Measurements from ENCODE around the gene KIR3DL2.
"Not testable (repeated sequence)": the region's sequence is repeated elsewhere in the genome, so short reads cannot be mapped to it uniquely, and the experiment has no call there.

The KIR3DL2 gene

GRCh38 chr19:54817670-54818536, 32.3 kb upstream of the KIR3DL2 start:
- H3K4me3 ChIP-seq (ENCODE audit: low read length) = no peak overlapping the region
- no peaks in the 10 kb centered on the region for H3K9me2 ChIP-seq (replicated peaks; ENCODE audit: insufficient read depth, low read length)
- TF ChIP-seq EZH2phosphoT487 (IDR thresholded peaks at IDR 0.05; ENCODE audit: low read length) = no peak
- no peak for TF ChIP-seq EZH2 (optimal IDR thresholded peaks at IDR 0.05; ENCODE audit: low read depth, low read length)
- TF ChIP-seq, protein P1, sequence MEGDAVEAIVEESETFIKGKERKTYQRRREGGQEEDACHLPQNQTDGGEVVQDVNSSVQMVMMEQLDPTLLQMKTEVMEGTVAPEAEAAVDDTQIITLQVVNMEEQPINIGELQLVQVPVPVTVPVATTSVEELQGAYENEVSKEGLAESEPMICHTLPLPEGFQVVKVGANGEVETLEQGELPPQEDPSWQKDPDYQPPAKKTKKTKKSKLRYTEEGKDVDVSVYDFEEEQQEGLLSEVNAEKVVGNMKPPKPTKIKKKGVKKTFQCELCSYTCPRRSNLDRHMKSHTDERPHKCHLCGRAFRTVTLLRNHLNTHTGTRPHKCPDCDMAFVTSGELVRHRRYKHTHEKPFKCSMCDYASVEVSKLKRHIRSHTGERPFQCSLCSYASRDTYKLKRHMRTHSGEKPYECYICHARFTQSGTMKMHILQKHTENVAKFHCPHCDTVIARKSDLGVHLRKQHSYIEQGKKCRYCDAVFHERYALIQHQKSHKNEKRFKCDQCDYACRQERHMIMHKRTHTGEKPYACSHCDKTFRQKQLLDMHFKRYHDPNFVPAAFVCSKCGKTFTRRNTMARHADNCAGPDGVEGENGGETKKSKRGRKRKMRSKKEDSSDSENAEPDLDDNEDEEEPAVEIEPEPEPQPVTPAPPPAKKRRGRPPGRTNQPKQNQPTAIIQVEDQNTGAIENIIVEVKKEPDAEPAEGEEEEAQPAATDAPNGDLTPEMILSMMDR (IDR thresholded peaks at IDR 0.05; ENCODE audit: low read length) = no peak
- H3K79me2 ChIP-seq (ENCODE audit: low read length) = no peaks in the 10 kb centered on the region
- H3K4me1 ChIP-seq (ENCODE audit: low read length) = no peaks in the 10 kb centered on the region
- H3K27me3 ChIP-seq (replicated peaks; ENCODE audit: insufficient read depth, low read length) = no peaks in the 10 kb centered on the region
- no peak overlapping the region for H2AFZ ChIP-seq (ENCODE audit: low read length)
- DNase-seq = no peak
- no peak overlapping the region for H3K27ac ChIP-seq (ENCODE audit: low read length)
- no peaks in the 10 kb centered on the region for H3K36me3 ChIP-seq (replicated peaks; ENCODE audit: insufficient read depth, low read length)
- H3F3A ChIP-seq (ENCODE audit: insufficient read depth, low read length) = no peaks in the 10 kb centered on the region
- no peak overlapping the region for H3K4me2 ChIP-seq (ENCODE audit: low read depth, low read length)
- H3K9ac ChIP-seq (ENCODE audit: low read length) = no peak overlapping the region
- no peaks in the 10 kb centered on the region for H3K9me3 ChIP-seq (replicated peaks; ENCODE audit: insufficient read depth, low read length)
- H4K20me1 ChIP-seq (ENCODE audit: insufficient read depth, low read length) = no peaks in the 10 kb centered on the region

GRCh38 chr19:54824416-54824815, 25.8 kb upstream of the KIR3DL2 start:
- H3K9ac ChIP-seq (ENCODE audit: low read length); DNase-seq; H3F3A ChIP-seq (ENCODE audit: insufficient read depth, low read length); H3K9me3 ChIP-seq (replicated peaks; ENCODE audit: insufficient read depth, low read length); H3K9me2 ChIP-seq (replicated peaks; ENCODE audit: insufficient read depth, low read length); H3K4me1 ChIP-seq (ENCODE audit: low read length); H3K27ac ChIP-seq (ENCODE audit: low read length); H4K20me1 ChIP-seq (ENCODE audit: insufficient read depth, low read length); H3K79me2 ChIP-seq (ENCODE audit: low read length); H2AFZ ChIP-seq (ENCODE audit: low read length); H3K36me3 ChIP-seq (replicated peaks; ENCODE audit: insufficient read depth, low read length); H3K4me3 ChIP-seq (ENCODE audit: low read length); H3K27me3 ChIP-seq (replicated peaks; ENCODE audit: insufficient read depth, low read length); H3K4me2 ChIP-seq (ENCODE audit: low read depth, low read length): not testable (repeated sequence)

DNA sequence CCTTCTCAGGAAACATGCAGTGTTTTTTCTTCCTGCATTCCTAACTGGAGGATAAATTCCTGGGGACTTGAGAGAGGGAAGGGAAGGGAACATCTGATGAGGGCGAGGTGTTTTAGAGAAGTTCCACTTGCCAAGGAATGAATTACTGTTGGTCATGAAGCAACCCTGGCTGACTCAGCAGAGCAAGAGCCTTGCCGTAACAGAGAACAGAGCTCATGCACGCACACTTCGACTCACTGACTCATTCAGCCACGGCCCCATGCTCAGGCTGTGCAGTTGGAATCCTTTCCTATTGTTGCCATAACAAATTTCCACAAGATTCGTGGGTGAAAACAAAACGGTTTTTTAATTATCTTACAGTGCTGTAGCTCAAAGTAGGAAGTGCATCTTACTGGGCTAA, 24.9 kb upstream of the KIR3DL2 start:
- H3F3A ChIP-seq (ENCODE audit: insufficient read depth, low read length); H3K79me2 ChIP-seq (ENCODE audit: low read length); H3K27ac ChIP-seq (ENCODE audit: low read length); H3K9me2 ChIP-seq (replicated peaks; ENCODE audit: insufficient read depth, low read length); H3K9ac ChIP-seq (ENCODE audit: low read length); H3K4me1 ChIP-seq (ENCODE audit: low read length); H3K4me3 ChIP-seq (ENCODE audit: low read length); H3K9me3 ChIP-seq (replicated peaks; ENCODE audit: insufficient read depth, low read length); H3K36me3 ChIP-seq (replicated peaks; ENCODE audit: insufficient read depth, low read length); H4K20me1 ChIP-seq (ENCODE audit: insufficient read depth, low read length); DNase-seq; H3K27me3 ChIP-seq (replicated peaks; ENCODE audit: insufficient read depth, low read length); H2AFZ ChIP-seq (ENCODE audit: low read length); H3K4me2 ChIP-seq (ENCODE audit: low read depth, low read length): not testable (repeated sequence)

GRCh38 chr19:54828064-54828463, 22.2 kb upstream of the KIR3DL2 start:
- DNase-seq; H3K36me3 ChIP-seq (replicated peaks; ENCODE audit: insufficient read depth, low read length); H3K4me2 ChIP-seq (ENCODE audit: low read depth, low read length); H2AFZ ChIP-seq (ENCODE audit: low read length); H3K27me3 ChIP-seq (replicated peaks; ENCODE audit: insufficient read depth, low read length); H3F3A ChIP-seq (ENCODE audit: insufficient read depth, low read length); H3K9me2 ChIP-seq (replicated peaks; ENCODE audit: insufficient read depth, low read length); H3K27ac ChIP-seq (ENCODE audit: low read length); H3K4me1 ChIP-seq (ENCODE audit: low read length); H4K20me1 ChIP-seq (ENCODE audit: insufficient read depth, low read length); H3K9me3 ChIP-seq (replicated peaks; ENCODE audit: insufficient read depth, low read length); H3K4me3 ChIP-seq (ENCODE audit: low read length); H3K9ac ChIP-seq (ENCODE audit: low read length); H3K79me2 ChIP-seq (ENCODE audit: low read length): not testable (repeated sequence)

GRCh38 chr19:54832496-54832895, 17.7 kb upstream of the KIR3DL2 start, which contains the start of gene KIR2DS4:
KIR2DS4 (plus strand) TSS chr19:54832676.
- not testable (repeated sequence) for H3K9me3 ChIP-seq (replicated peaks; ENCODE audit: insufficient read depth, low read length); H4K20me1 ChIP-seq (ENCODE audit: insufficient read depth, low read length); H3K27me3 ChIP-seq (replicated peaks; ENCODE audit: insufficient read depth, low read length); DNase-seq; H3K4me2 ChIP-seq (ENCODE audit: low read depth, low read length); H3F3A ChIP-seq (ENCODE audit: insufficient read depth, low read length); H3K27ac ChIP-seq (ENCODE audit: low read length); H3K4me1 ChIP-seq (ENCODE audit: low read length); H2AFZ ChIP-seq (ENCODE audit: low read length); H3K36me3 ChIP-seq (replicated peaks; ENCODE audit: insufficient read depth, low read length); H3K4me3 ChIP-seq (ENCODE audit: low read length); H3K9me2 ChIP-seq (replicated peaks; ENCODE audit: insufficient read depth, low read length); H3K9ac ChIP-seq (ENCODE audit: low read length); H3K79me2 ChIP-seq (ENCODE audit: low read length)

GRCh38 chr19:54835126-54835525, 15.1 kb upstream of the KIR3DL2 start:
- not testable (repeated sequence) for H3K9me3 ChIP-seq (replicated peaks; ENCODE audit: insufficient read depth, low read length); H4K20me1 ChIP-seq (ENCODE audit: insufficient read depth, low read length); H3K79me2 ChIP-seq (ENCODE audit: low read length); H3K36me3 ChIP-seq (replicated peaks; ENCODE audit: insufficient read depth, low read length); H2AFZ ChIP-seq (ENCODE audit: low read length); DNase-seq; H3F3A ChIP-seq (ENCODE audit: insufficient read depth, low read length); H3K27me3 ChIP-seq (replicated peaks; ENCODE audit: insufficient read depth, low read length); H3K4me2 ChIP-seq (ENCODE audit: low read depth, low read length); H3K4me3 ChIP-seq (ENCODE audit: low read length); H3K9ac ChIP-seq (ENCODE audit: low read length); H3K27ac ChIP-seq (ENCODE audit: low read length); H3K9me2 ChIP-seq (replicated peaks; ENCODE audit: insufficient read depth, low read length); H3K4me1 ChIP-seq (ENCODE audit: low read length)

DNA sequence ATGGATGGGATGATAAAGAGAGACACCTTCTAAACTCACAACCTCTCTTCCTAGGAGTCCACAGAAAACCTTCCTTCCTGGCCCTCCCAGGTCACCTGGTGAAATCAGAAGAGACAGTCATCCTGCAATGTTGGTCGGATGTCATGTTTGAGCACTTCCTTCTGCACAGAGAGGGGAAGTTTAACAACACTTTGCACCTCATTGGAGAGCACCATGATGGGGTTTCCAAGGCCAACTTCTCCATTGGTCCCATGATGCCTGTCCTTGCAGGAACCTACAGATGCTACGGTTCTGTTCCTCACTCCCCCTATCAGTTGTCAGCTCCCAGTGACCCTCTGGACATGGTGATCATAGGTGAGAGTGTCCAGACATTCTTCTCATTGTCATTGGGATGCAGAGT, 12.7 kb upstream of the KIR3DL2 start:
- DNase-seq; H3K4me1 ChIP-seq (ENCODE audit: low read length); H2AFZ ChIP-seq (ENCODE audit: low read length); H3K9me2 ChIP-seq (replicated peaks; ENCODE audit: insufficient read depth, low read length); H4K20me1 ChIP-seq (ENCODE audit: insufficient read depth, low read length); H3K9me3 ChIP-seq (replicated peaks; ENCODE audit: insufficient read depth, low read length); H3K27ac ChIP-seq (ENCODE audit: low read length); H3K27me3 ChIP-seq (replicated peaks; ENCODE audit: insufficient read depth, low read length); H3K79me2 ChIP-seq (ENCODE audit: low read length); H3K4me2 ChIP-seq (ENCODE audit: low read depth, low read length); H3F3A ChIP-seq (ENCODE audit: insufficient read depth, low read length); H3K36me3 ChIP-seq (replicated peaks; ENCODE audit: insufficient read depth, low read length); H3K9ac ChIP-seq (ENCODE audit: low read length); H3K4me3 ChIP-seq (ENCODE audit: low read length): not testable (repeated sequence)

Measured in MM.1S (cell line).